K562 (cell line): ENCODE data around the gene NSUN3. TPM values are rescaled to one million over a fixed set of nuclear protein-coding genes. Genes with fewer than 3 reads are reported as not detected.

Experiments
- ATAC-seq: fragments of 200-7000 bp; cut with Tn5 transposase; 3 replicates; pipeline ENCODE4 v1.9.1; 2020; ENCODE audit warnings: moderate library complexity
- BruUV-seq: library from RNA; stranded (reverse); fragments of 400-500 nt; replicated peaks from 2 replicates; lab custom pipeline; 2021; lab: Mats Ljungman, UMichigan
- CTCF ChIA-PET: fragments of 300-600 bp; formaldehyde crosslinking; extraction: SDS; loops from one replicate; lab custom pipeline; 2021; ENCODE audit warnings: low intra/inter-chr PET ratio; lab: Yijun Ruan, JAX
- POLR2A ChIA-PET: fragments of 300-600, 350-650 bp; sonication (Branson Sonifier 250); formaldehyde crosslinking; extraction: SDS; loops from one replicate; lab custom pipeline; 2021; ENCODE audit warnings: antibody characterized with exemption, inconsistent platforms; lab: Yijun Ruan, JAX
- DNase-seq, 4 experiments: peaks; one replicate each; pipeline versions ENCODE4 v3.0.0 to v3.0.0-alpha.2; 2011 to 2018; ENCODE audit warnings: low spot score in 3 of 4, mixed read lengths in 3 of 4; ENCODE audit errors: extremely low read depth in 1 of 4
- FAIRE-seq: peaks from 2 replicates; lab custom pipeline; 2011; peaks lifted over from hg19 to GRCh38; lab: Jason Lieb, UNC
- H2AFZ ChIP-seq: 2 replicates; pipeline ENCODE4 v1.6.0; 2011; ENCODE audit warnings: low read depth, low read length, control low read depth, inconsistent platforms
- H3K27ac ChIP-seq: fragments of 200-600 bp; 3 replicates; pipeline ENCODE4 v1.8.0; 2011; ENCODE audit warnings: low read depth, mild to moderate bottlenecking, control low read depth, inconsistent platforms, low read length, moderate library complexity, mixed read lengths; ENCODE audit errors: extremely low read depth
- H3K27me3 ChIP-seq, 2 experiments: fragments of 300-600 bp in 1 of 2; 2 replicates in 1 of 2; 3 replicates in 1 of 2; pipeline versions ENCODE4 v1.6.0 to v1.8.0; 2011; ENCODE audit warnings: inconsistent platforms in 2 of 2, low read length in 2 of 2, mild to moderate bottlenecking in 1 of 2, mixed read lengths in 1 of 2, moderate library complexity in 1 of 2; ENCODE audit not compliant: control insufficient read depth in 2 of 2, insufficient read depth in 2 of 2
- H3K36me3 ChIP-seq: fragments of 300-600 bp; 3 replicates; pipeline ENCODE4 v1.8.0; 2011; ENCODE audit warnings: mild to moderate bottlenecking, low read length, inconsistent platforms; ENCODE audit not compliant: control insufficient read depth, insufficient read depth
- H3K4me1 ChIP-seq, 2 experiments: fragments of 200-600 bp in 1 of 2; replicated peaks in 1 of 2; 2 replicates in 1 of 2; 3 replicates in 1 of 2; pipeline versions ENCODE4 v1.5.1 to v1.8.0; 2011; ENCODE audit warnings: inconsistent platforms in 2 of 2, low read length in 2 of 2, mild to moderate bottlenecking in 1 of 2, mixed read lengths in 1 of 2, moderate library complexity in 1 of 2; ENCODE audit not compliant: control insufficient read depth in 2 of 2, insufficient read depth in 2 of 2
- H3K4me2 ChIP-seq: 2 replicates; pipeline ENCODE4 v1.6.1; 2011; ENCODE audit warnings: low read length, control low read depth, inconsistent platforms, mixed read lengths; ENCODE audit not compliant: insufficient read depth
- H3K4me3 ChIP-seq: fragments of 200-600 bp; sonication (generic), shearing (Covaris generic); 2 replicates; pipeline ENCODE4 v1.5.1; 2016; ENCODE audit warnings: control low read depth, inconsistent platforms
- H3K79me2 ChIP-seq: fragments of 200-600 bp; 3 replicates; pipeline ENCODE4 v1.8.0; 2011; ENCODE audit warnings: low read length, inconsistent platforms; ENCODE audit not compliant: control insufficient read depth, insufficient read depth
- H3K9ac ChIP-seq, 2 experiments: 2 replicates each; pipeline versions ENCODE4 v1.6.0 to v1.6.1; 2011; ENCODE audit warnings: low read depth in 2 of 2, low read length in 2 of 2, control low read depth in 1 of 2, inconsistent platforms in 1 of 2, mild to moderate bottlenecking in 1 of 2, mixed read lengths in 1 of 2; ENCODE audit not compliant: insufficient read depth in 1 of 2
- H3K9me1 ChIP-seq: one replicate; pipeline ENCODE4 v1.6.0; 2011; ENCODE audit warnings: inconsistent platforms, mild to moderate bottlenecking, low read length, moderate library complexity; ENCODE audit not compliant: control insufficient read depth, insufficient read depth
- H3K9me3 ChIP-seq: replicated peaks from 2 replicates; pipeline ENCODE4 v1.5.1; 2011; ENCODE audit warnings: low read depth, low read length, inconsistent platforms; ENCODE audit not compliant: control insufficient read depth, insufficient read depth
- H4K20me1 ChIP-seq: replicated peaks from 2 replicates; pipeline ENCODE4 v1.6.1; 2011; ENCODE audit warnings: low read length, inconsistent platforms, mixed read lengths; ENCODE audit not compliant: control insufficient read depth, insufficient read depth
- ESRRA ChIP-seq: fragments of 450-650 bp; IDR thresholded peaks from 2 replicates; pipeline ENCODE4 v1.6.1; 2014; ENCODE audit warnings: low read depth, mild to moderate bottlenecking, moderate library complexity, borderline replicate concordance
- KLF10 ChIP-seq: fragments of 250-450 bp; sonication (Bioruptor Pico); IDR thresholded peaks from 2 replicates; pipeline ENCODE4 v1.6.1; 2021; ENCODE audit warnings: matching md5 sums
- MAFF ChIP-seq: IDR thresholded peaks from 2 replicates; pipeline ENCODE4 v1.6.1; 2012; ENCODE audit warnings: low read length, improper control_type of control experiment
- TARDBP ChIP-seq: fragments of 450-650 bp; IDR thresholded peaks from 2 replicates; pipeline ENCODE4 v1.6.1; 2016
- YBX1 ChIP-seq: fragments of 450-650 bp; IDR thresholded peaks from 2 replicates; pipeline ENCODE4 v1.7.1; 2016; ENCODE audit warnings: mild to moderate bottlenecking
- ZFP36 ChIP-seq: fragments of 150-350 bp; IDR thresholded peaks from 2 replicates; pipeline ENCODE4 v1.6.1; 2018; ENCODE audit warnings: low read length, low read depth; ENCODE audit not compliant: partially characterized antibody
- ZNF24 ChIP-seq: fragments of 450-650 bp; IDR thresholded peaks from 2 replicates; pipeline ENCODE4 v1.6.1; 2016
- WGBS: fragments of 100-300 bp; shearing (Covaris generic); methylation state at CpG from one replicate; pipeline ENCODE4 v1.1.6; 2016; ENCODE audit warnings: low coverage, mixed read lengths; ENCODE audit not compliant: insufficient coverage; ENCODE audit errors: missing lambda C conversion rate; 5-methylcytosine and 5-hydroxymethylcytosine counted together
- in situ Hi-C: fragments of 300-500 bp; cut with MboI; formaldehyde crosslinking; loops from 4 replicates; pipeline ENCODE4 v1.15.0; 2018; ENCODE audit warnings: inconsistent platforms, mixed read lengths
- intact Hi-C: fragments of 100-400 bp; cut with micrococcal nuclease; formaldehyde crosslinking; loops from 2 replicates; pipeline ENCODE4 v1.14.2; 2022
- polyA plus RNA-seq, 8 experiments: library from polyadenylated mRNA; depleted of rRNA in 4 of 8; stranded (reverse) in 5 of 8; unstranded in 3 of 8; fragments of >200 nt; fragmentation: Nextera tagmentation in 2 of 8; fragmentation: Illumina TruSeq in 1 of 8; extraction: Ambion mirVana in 2 of 8; extraction: Trizol in 1 of 8; gene quantifications; 2 replicates each; pipeline versions ENCODE4 v1.2.1 to v1.2.3, GENCODE V29; 2011 to 2014; ENCODE audit warnings: inconsistent platforms in 1 of 8, missing spikeins in 1 of 8
- total RNA-seq, 7 experiments: library from RNA; depleted of rRNA in 6 of 7; stranded (reverse); fragments of >200 nt in 6 of 7; fragmentation: Illumina TruSeq in 2 of 7; extraction: Trizol in 2 of 7; gene quantifications; 2 replicates each; pipeline versions ENCODE4 v1.2.1 to v1.2.3, GENCODE V29; 2011 to 2021; ENCODE audit warnings: low replicate concordance in 1 of 7

The NSUN3 gene
- total and polyA plus RNA-seq, 9 of the 15 experiments (the other 6 are each of a cell fraction or from before 2014, with no cell fraction given) = 4.4 to 12.3 (median 7.6) TPM

- Histone ChIP-seq H3K9ac (no peak overlapping the region), H4K20me1 (no peaks in the 10 kb centered on the region), H3K9me3 (no peaks in the 10 kb centered on the region), H2AFZ (no peak overlapping the region), H3K4me2 (no peak overlapping the region), H3K9me1 (no peaks in the 10 kb centered on the region), H3K27ac (no peak overlapping the region), H3K36me3 (no peaks in the 10 kb centered on the region), H3K79me2 (no peaks in the 10 kb centered on the region), H3K27me3 (no peaks in the 10 kb centered on the region; a peak in 1 of 5 replicates), H3K4me3 (no peak overlapping the region), H3K4me1 (no peaks in the 10 kb centered on the region)
- no TSS peak for BruUV-seq
- WGBS = 3% methylated on average over 3 of the region's 3 CpGs
- TF ChIP-seq TARDBP (no peak), YBX1 (no peak), ZNF24 (no peak), ESRRA (no peak), MAFF (no peak), ZFP36 (no peak), KLF10 (CRISPR knock-in tag) (no peak)
- intact Hi-C loops = no loop called here
- ChIA-PET POLR2A (interaction anchor here (1.2 kb wide), 1 partner anchor 11 kb away, joined by 3 read pairs; no protein-coding TSS in a partner anchor), CTCF (no interaction called here)
- FAIRE-seq (no peak), DNase-seq (no peak), ATAC-seq (no peak)
- in situ Hi-C loops = no loop called here
Measured at GRCh38 chr3:94172695-94173310, 109.9 kb downstream of the NSUN3 start.
